Measurements from ENCODE around the gene ZNF280C. TPM values are rescaled to one million over a fixed set of nuclear protein-coding genes. Genes with fewer than 3 reads are reported as not detected.

Gene ZNF280C
- total and polyA plus RNA-seq, 2 of the 13 experiments (the other 11 are each of a cell fraction or from before 2014, with no cell fraction given) = 3.0 to 3.3 TPM

DNA sequence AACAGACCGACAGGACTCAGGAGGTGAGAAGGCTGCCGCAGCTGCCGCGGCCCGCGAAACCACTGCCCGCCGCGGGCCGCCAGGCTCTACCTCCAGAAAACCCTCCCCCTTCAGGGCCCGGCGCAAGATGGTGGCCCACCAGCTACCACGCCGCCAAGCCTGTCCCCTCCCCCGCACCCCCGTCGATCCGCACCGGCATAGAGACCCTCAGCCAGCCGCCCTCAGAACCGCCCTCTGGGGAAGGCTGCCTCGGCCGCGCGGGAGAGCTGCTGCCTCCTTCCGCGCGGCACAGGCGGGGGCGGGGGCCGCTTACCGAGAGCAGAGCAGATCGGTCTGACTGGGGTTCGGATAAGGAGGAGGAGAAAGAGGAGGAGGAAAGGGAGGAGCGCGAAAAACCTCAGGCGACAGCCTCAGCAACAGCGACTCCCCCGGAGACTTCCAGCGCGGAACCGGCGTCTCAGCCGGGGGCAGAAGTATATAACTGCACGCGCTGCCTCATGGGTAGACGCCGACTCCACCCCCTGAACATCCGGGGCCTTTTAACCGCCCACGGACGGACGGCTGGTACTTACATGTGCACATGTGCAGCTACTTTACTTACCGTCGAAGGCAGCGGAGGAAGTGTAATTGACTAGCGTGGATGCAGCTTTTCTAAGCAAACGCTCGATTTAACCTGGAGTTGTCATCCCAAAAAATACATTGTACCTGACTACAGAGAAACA is at the start of gene ZNF280C (continued):
- TF ChIP-seq, protein P1, sequence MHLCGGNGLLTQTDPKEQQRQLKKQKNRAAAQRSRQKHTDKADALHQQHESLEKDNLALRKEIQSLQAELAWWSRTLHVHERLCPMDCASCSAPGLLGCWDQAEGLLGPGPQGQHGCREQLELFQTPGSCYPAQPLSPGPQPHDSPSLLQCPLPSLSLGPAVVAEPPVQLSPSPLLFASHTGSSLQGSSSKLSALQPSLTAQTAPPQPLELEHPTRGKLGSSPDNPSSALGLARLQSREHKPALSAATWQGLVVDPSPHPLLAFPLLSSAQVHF (CRISPR knock-in tag; IDR thresholded peaks at IDR 0.05) = peak; percentile 49; the same call in 1 of the 2 replicates
- TF ChIP-seq SALL1 (CRISPR knock-in tag; IDR thresholded peaks at IDR 0.05) (peak; percentile 50), PHB2 (IDR thresholded peaks at IDR 0.05; ENCODE audit: partially characterized antibody) (no peak), ZBTB7A (CRISPR knock-in tag; IDR thresholded peaks at IDR 0.05) (no peak), ZNF101 (CRISPR knock-in tag; IDR thresholded peaks at IDR 0.05; ENCODE audit: borderline replicate concordance, low read depth) (no peak), GLI4 (CRISPR knock-in tag; IDR thresholded peaks at IDR 0.05; ENCODE audit: borderline replicate concordance) (no peak), THYN1 (CRISPR knock-in tag; IDR thresholded peaks at IDR 0.05; ENCODE audit: borderline replicate concordance, low read depth) (no peak), HNF4G (IDR thresholded peaks at IDR 0.05; ENCODE audit: borderline replicate concordance, low read depth, low read length) (no peak), HNF4G (CRISPR knock-in tag; IDR thresholded peaks at IDR 0.05; ENCODE audit: borderline replicate concordance, low read depth) (no peak), ZNF205 (CRISPR knock-in tag; IDR thresholded peaks at IDR 0.05) (0 out of 2 replicates have a peak, but pooled peaks have one; percentile 52), SOX5 (CRISPR knock-in tag; IDR thresholded peaks at IDR 0.05; ENCODE audit: borderline replicate concordance) (peak; percentile 23; the same call in 1 of the 2 replicates), ELF3 (CRISPR knock-in tag; IDR thresholded peaks at IDR 0.05) (peak; percentile 53; the same call in 1 of the 2 replicates), ZNF670 (CRISPR knock-in tag; IDR thresholded peaks at IDR 0.05; ENCODE audit: borderline replicate concordance) (no peak), ZNF883 (CRISPR knock-in tag; IDR thresholded peaks at IDR 0.05; ENCODE audit: not compliant biosample characterization) (no peak), TAF15 (IDR thresholded peaks at IDR 0.05; ENCODE audit: low read depth, low read length, poor library complexity, severe bottlenecking) (no peak)
- TF ChIP-seq, protein P2, sequence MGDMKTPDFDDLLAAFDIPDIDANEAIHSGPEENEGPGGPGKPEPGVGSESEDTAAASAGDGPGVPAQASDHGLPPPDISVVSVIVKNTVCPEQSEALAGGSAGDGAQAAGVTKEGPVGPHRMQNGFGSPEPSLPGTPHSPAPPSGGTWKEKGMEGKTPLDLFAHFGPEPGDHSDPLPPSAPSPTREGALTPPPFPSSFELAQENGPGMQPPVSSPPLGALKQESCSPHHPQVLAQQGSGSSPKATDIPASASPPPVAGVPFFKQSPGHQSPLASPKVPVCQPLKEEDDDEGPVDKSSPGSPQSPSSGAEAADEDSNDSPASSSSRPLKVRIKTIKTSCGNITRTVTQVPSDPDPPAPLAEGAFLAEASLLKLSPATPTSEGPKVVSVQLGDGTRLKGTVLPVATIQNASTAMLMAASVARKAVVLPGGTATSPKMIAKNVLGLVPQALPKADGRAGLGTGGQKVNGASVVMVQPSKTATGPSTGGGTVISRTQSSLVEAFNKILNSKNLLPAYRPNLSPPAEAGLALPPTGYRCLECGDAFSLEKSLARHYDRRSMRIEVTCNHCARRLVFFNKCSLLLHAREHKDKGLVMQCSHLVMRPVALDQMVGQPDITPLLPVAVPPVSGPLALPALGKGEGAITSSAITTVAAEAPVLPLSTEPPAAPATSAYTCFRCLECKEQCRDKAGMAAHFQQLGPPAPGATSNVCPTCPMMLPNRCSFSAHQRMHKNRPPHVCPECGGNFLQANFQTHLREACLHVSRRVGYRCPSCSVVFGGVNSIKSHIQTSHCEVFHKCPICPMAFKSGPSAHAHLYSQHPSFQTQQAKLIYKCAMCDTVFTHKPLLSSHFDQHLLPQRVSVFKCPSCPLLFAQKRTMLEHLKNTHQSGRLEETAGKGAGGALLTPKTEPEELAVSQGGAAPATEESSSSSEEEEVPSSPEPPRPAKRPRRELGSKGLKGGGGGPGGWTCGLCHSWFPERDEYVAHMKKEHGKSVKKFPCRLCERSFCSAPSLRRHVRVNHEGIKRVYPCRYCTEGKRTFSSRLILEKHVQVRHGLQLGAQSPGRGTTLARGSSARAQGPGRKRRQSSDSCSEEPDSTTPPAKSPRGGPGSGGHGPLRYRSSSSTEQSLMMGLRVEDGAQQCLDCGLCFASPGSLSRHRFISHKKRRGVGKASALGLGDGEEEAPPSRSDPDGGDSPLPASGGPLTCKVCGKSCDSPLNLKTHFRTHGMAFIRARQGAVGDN (CRISPR knock-in tag; IDR thresholded peaks at IDR 0.05) = peak; percentile 84
- TF ChIP-seq, protein P3, sequence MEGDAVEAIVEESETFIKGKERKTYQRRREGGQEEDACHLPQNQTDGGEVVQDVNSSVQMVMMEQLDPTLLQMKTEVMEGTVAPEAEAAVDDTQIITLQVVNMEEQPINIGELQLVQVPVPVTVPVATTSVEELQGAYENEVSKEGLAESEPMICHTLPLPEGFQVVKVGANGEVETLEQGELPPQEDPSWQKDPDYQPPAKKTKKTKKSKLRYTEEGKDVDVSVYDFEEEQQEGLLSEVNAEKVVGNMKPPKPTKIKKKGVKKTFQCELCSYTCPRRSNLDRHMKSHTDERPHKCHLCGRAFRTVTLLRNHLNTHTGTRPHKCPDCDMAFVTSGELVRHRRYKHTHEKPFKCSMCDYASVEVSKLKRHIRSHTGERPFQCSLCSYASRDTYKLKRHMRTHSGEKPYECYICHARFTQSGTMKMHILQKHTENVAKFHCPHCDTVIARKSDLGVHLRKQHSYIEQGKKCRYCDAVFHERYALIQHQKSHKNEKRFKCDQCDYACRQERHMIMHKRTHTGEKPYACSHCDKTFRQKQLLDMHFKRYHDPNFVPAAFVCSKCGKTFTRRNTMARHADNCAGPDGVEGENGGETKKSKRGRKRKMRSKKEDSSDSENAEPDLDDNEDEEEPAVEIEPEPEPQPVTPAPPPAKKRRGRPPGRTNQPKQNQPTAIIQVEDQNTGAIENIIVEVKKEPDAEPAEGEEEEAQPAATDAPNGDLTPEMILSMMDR (CRISPR knock-in tag; IDR thresholded peaks at IDR 0.05) = peak; percentile 46
- TF ChIP-seq, protein P4, sequence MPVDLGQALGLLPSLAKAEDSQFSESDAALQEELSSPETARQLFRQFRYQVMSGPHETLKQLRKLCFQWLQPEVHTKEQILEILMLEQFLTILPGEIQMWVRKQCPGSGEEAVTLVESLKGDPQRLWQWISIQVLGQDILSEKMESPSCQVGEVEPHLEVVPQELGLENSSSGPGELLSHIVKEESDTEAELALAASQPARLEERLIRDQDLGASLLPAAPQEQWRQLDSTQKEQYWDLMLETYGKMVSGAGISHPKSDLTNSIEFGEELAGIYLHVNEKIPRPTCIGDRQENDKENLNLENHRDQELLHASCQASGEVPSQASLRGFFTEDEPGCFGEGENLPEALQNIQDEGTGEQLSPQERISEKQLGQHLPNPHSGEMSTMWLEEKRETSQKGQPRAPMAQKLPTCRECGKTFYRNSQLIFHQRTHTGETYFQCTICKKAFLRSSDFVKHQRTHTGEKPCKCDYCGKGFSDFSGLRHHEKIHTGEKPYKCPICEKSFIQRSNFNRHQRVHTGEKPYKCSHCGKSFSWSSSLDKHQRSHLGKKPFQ (CRISPR knock-in tag; IDR thresholded peaks at IDR 0.05; ENCODE audit: insufficient replicate concordance) = peak; percentile 27
- TF ChIP-seq, protein P5, sequence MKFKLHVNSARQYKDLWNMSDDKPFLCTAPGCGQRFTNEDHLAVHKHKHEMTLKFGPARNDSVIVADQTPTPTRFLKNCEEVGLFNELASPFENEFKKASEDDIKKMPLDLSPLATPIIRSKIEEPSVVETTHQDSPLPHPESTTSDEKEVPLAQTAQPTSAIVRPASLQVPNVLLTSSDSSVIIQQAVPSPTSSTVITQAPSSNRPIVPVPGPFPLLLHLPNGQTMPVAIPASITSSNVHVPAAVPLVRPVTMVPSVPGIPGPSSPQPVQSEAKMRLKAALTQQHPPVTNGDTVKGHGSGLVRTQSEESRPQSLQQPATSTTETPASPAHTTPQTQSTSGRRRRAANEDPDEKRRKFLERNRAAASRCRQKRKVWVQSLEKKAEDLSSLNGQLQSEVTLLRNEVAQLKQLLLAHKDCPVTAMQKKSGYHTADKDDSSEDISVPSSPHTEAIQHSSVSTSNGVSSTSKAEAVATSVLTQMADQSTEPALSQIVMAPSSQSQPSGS (CRISPR knock-in tag; IDR thresholded peaks at IDR 0.05) = 0 out of 2 replicates have a peak, but pooled peaks have one; percentile 56
